NCI-H146 treated with DMSO at 0.1 percent for 48 hours (cell line): ENCODE results near the gene CKB.
A peak's percentile ranks its signal among the peaks of the same experiment; 100 is the strongest.

ENCODE experiments used
- DNase-seq: peaks from one replicate; lab custom pipeline; 2025; ENCODE audit not compliant: unreplicated experiment; lab: John Stamatoyannopoulos, UW

The CKB gene

GRCh38 chr14:103539056-103539825 lies 16.6 kb upstream of the CKB start:
- DNase-seq: no peak

- no peak for DNase-seq
Measured at GRCh38 chr14:103538291-103539055, 15.8 kb upstream of the CKB start.

- no peak for DNase-seq
Measured at GRCh38 chr14:103537175-103537990, 14.8 kb upstream of the CKB start.

GRCh38 chr14:103536693-103537092 lies 14.1 kb upstream of the CKB start:
- DNase-seq: no peak

- no peak for DNase-seq
Measured at GRCh38 chr14:103535891-103536565, 13.4 kb upstream of the CKB start.

GRCh38 chr14:103535081-103535890 lies 12.7 kb upstream of the CKB start:
- DNase-seq: no peak

GRCh38 chr14:103534576-103535061 lies 12.0 kb upstream of the CKB start:
- no peak for DNase-seq

- DNase-seq: no peak
Measured at GRCh38 chr14:103533999-103534575, 11.5 kb upstream of the CKB start.

GRCh38 chr14:103533137-103533998 lies 10.7 kb upstream of the CKB start:
- DNase-seq: no peak

- DNase-seq: no peak
Measured at GRCh38 chr14:103532216-103533136, 9.8 kb upstream of the CKB start.

GRCh38 chr14:103531421-103532215 lies 9.0 kb upstream of the CKB start:
- no peak for DNase-seq

GRCh38 chr14:103530831-103531230 lies 8.2 kb upstream of the CKB start:
- DNase-seq: no peak

GRCh38 chr14:103530390-103530789 lies 7.8 kb upstream of the CKB start:
- DNase-seq: no peak

GRCh38 chr14:103529383-103530365 lies 7.0 kb upstream of the CKB start:
- DNase-seq: no peak

- peak; percentile 96 for DNase-seq
Measured at GRCh38 chr14:103528587-103529382, 6.2 kb upstream of the CKB start, which contains the start of gene TRMT61A. Gene TRMT61A, plus strand, starts transcription at chr14:103529196. Its CDS starts 783 bp downstream, at chr14:103529979.
